Hindlimb muscle (tissue), 1 donor: Measurements from ENCODE around the gene FCN2. TPM values are rescaled to one million over a fixed set of nuclear protein-coding genes. Genes with fewer than 3 reads are reported as not detected.

Experiments
- DNase-seq: peaks from one replicate; pipeline ENCODE4 v3.0.0-alpha.2; 2013
- polyA plus RNA-seq: library from polyadenylated mRNA; unstranded; fragments of 120-200 nt; gene quantifications from one replicate; pipeline ENCODE4 v1.2.1, GENCODE V29; 2013; ENCODE audit not compliant: insufficient read length

Gene FCN2
- polyA plus RNA-seq, 1 donor = not detected

DNA sequence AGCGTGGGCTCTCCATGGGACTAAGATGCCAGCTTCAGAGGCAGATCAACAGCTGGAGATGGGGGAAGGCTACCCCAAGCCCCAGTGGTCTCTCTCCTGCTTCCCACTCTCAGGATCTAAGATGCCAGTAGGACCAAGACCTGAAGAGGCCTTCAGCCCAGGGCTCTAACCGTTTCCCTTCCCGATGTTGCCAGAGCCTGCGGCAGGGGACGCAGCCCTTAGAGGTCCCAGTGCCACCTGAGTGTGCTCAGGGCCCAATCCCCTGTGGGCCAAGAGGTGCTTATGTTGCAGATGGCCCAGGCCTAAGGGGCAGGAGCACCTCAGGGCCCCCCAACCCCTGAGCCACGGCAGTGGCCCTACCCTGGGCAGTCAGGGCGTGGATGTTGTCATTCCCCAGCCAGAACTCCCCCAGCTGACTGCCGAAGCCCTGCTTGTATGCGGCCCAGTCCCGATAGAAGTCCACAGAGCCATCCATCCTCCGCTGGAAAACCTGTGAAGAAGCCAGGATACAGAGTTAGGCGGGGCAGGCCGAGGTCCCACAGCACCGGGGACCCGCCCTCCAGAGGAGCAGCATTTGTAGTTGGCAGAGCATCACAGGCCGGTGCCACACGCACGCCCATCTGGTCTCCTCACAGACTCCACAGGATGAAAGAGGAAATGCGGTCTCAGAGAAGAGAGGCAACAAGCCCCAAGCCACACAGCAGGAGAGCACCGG is 31.7 kb downstream of the FCN2 start:
- DNase-seq = no peak

DNA sequence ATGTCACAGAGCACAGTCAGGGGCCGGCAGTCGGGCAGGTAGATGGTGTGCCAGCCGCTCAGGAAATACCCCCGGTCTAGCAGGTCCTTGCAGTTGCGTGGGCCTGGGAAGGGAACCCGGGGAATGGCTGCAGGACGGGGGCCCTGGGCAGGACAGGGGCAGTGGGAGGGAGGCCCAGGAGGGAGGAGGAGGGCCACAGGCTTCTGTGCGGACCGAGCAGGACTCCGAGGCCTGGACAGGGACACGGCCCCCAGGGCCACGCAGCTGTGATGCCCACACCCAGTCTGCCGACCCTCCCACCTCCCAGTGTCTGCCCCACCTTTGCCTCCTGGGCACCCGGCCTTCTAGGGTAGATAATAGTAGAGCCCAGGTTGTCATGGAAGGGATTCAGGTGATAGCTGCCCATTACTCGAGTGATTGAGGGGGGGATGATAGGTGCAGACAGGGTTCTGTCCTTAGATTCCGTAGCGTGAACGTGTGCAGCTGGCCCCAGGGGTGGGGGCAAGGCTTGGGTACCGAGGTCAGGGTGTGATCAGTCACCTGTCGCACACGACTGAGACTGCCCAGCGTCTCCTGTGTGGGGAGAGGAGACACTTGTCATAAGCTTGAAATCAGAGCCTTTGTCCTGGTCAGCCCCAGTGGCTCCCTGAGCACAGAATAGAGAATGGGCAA is 32.6 kb downstream of the FCN2 start:
- no peak for DNase-seq

DNA sequence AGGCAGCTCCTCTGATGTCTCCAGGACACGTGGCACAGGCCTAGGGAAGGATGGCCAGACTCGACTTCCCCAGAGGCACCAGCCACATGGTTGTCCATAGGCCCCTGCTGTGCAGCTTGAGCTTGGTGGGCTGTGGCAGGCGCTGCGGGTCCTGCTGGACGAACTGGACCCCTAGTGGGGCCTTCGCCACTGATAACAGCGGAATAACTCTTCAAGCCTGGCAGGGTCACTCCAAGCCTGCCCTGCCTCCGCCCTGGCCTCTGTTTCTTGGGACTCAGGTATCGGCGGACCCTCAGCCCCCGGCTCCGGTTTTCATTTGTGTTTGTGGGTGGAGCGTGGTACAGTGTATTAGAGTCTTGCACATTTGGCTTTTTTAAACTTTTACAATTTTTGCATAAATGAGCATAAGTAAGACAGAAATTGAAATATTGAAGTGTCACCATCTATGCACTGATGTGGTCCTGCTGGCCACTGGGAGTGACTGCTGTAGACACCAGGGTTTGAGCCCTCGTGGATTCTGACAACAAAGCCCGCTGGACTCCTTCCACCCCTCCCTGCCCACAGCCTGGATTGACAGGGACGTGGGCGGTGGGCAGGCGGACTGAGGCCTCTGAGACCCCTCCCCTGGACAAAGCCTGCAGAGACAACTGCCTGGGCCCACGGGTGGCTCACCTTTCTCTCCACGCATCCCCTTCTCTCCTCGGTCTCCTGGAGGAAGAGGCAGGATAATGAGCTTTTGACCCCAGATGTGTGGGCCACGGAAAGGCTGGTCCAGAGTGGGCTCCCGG is 33.3 kb downstream of the FCN2 start:
- DNase-seq = no peak

DNA sequence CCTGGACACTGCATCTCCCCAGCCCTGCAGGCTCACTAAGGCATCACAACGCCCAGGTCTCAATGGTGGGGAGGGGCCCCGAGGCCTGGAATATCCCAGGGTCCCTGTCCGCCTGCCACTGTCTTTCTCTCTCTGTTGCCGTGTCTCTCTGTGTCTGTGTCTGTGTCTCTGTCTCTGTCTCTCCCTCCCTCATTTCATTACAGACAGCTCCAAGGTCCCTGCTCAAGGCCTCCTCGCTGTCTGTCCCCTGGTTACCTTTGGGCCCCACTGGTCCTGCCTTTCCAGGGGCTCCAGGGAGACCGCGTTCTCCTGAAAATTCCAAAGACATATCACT is 33.9 kb downstream of the FCN2 start:
- DNase-seq = no peak

DNA sequence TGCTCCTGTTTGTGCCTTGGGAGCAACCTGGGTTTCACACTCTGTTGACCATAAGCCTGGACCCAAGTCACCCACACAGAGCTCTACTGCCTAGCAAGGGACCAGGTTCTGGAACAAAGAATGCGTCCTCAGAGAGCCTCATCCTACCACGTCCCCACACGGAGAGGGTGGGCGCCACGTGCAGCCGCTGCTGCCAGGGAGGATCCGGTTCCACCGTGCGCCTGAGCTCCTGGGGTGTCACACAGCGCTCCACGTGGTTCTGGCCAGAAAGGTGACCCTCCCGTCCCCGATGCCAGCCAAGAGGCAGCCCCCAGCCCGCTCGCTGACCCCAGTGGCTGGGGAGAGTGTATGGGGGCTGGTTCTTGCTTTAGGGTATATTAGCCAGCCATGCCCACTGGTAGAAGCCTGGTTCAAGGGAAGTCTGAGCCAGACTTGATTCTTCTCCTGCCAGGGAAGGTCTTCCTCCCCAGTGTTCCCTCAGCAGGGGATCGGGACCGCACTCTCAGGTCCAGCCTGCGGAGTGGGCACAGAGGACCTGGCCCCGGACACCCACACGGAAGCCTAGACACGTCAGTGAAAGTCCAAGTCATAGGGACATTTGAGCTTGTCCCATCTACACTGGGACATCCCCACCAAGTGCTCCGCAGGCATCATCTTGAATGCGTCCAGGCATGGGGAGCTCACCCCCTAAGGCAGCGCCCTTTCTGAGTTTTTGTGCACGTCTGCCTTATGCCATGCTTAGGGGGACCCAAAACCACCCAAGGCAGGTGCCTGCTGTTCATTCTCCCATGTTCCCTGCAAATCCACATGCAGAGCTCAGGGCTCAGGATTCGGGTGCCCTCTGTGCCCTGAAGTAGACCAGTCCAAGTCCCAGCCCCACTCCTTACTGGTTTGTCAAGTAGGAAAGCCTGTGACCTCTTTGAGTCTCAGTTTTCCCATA is 34.7 kb downstream of the FCN2 start:
- DNase-seq = no peak

DNA sequence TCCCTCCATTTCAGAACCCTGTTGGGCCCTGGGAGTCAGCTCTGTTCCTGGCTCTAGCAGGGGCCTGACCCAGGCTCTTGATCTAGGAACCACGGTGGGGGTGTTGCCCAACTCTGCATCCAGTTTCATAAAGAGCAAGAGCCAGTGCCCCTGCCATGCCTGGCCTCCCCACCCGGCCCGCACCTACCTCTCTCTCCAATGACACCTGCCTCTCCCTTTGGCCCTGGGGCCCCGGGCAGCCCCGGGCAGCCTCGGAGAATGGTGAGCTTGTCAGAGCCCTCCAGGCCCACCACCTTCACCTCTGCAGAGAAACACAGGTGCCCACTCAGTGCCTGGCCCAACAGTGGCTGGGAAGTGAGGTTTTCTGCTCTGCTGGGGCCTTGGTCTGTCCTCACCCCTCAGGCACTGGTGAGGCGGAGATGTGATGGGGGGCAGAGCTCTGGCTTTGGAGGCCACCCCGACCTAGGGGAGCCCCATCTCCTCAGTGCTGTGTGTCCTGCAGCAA is 35.6 kb downstream of the FCN2 start:
- no peak for DNase-seq

DNA sequence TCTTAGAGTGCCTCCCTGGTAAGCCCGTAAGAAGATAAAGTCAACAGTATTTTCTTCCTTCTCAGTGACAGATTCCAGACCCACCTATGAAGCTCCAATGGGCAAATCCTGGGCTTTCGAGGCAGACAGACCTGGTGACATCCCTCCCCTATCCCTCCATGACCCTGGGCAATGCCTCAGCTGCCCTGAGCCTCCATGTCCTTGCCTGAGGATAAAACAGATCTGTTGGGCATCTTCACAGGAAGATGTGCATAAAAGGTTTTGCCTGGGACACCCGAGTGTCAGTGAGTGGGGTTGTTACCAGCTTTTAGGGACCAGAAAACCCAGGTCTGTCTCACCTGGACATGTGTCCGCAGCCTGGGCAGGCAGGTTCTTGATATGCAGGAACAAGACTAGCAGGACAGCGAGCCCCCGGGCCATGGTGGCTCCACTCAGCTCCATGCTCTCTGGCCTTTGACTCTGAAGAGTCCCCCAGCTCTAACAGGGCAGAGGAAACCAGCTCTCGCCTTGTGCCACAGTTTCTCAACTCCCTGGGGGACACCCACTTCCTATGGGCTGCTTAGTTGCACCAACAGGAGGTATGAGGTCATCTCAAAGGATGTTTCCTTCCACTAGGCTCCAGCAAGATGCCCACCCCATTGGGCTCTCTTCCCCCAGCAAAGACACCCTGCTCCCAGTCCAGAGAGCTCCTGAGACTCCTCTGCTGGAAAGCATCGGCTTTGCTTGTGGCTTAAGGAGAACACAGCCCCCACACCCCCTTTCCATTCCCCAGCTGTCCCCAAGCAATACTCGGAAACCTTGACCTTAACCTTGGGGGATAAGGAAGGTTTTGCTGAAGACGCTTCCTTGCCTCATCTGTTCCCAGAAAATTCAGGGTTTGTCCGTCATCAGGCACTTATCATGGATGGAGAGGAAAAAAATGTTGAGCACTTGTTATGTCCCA is 37.1 kb downstream of the FCN2 start, which contains the start of gene FCN1:
Gene FCN1 (minus strand): TSS at position 482 of the 943 bp plus-strand sequence. CDS start 41 bp downstream, at position 441.
- no peak for DNase-seq

DNA sequence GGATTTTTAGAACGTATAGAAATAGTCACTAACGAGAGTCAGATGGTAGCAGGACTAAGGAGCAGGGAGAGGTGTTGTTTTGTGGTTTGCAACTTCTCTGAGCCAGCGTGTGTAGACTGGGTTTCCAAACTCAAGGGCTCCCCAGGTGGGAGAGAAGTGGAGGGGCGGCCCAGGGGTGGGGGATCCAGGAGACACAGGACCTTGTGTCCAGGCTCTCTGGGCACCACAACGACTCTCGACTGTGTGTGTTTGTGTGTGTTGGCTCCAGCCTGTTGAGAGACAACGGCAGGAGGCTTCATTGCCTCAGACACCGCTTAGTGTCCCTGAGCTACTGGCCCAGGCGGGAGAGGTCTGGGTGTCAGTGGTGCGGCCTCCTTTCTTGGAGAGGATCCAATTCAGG is 38.0 kb downstream of the FCN2 start:
- no peak for DNase-seq

DNA sequence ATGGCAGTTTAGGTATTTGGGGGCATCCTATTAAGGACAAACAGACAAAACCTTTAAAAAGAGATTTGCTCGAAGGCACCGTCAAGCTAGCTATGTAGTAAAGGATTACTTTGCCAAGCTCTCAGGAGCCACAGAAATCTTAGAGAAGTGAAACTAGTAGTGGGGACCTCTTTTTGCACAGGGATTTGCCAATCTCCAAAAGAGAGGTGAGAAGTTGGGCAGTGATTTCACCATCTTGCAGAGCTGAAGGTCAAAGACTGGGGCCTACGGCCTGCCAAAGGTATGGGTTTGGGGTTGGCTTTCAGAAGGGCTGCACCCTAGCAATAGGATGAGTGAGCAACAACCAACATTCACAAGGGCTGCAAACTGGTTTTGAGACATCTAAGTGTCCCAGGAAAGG is 38.7 kb downstream of the FCN2 start:
- no peak for DNase-seq

DNA sequence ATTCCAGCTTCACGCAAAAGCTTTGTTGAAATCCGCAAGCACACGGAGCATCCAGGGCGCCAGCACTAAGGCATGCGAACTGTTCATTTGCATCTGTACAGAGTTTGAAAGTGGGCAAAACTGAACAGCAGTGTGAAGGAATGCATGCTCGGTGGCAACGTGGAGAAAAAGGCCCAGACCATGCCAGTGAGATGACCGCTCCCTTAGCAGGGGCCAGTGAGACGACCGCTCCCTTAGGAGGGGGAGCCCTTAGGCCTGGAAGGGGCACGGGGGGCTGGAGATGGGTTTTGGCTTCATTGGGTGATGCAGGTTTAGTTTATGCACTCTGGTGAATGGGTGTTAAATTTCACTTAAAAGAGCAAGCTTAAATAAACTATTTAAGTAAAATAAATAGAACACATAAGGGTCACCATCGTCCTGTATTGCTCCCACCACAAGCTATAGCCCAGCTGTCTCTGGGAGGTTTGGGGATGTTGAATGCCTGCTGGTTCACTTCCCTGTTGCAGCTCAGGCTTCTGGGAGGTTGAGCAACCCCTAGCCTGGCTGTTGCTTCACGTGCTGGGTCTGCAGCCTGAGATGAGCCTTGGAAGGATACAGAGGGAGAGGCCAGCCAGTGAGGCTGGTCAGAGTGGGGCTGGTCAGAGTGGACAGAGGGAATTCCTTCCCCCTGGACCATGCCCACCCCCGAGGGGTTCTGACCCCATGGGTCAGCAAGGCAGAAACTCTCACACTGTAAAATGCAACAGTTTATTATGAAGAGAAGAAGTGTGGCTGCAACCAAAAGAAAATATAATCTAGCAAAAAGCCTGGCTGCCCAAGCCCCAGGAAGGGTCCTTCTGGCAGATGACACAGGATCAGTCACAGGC is 41.7 kb downstream of the FCN2 start:
- no peak for DNase-seq

DNA sequence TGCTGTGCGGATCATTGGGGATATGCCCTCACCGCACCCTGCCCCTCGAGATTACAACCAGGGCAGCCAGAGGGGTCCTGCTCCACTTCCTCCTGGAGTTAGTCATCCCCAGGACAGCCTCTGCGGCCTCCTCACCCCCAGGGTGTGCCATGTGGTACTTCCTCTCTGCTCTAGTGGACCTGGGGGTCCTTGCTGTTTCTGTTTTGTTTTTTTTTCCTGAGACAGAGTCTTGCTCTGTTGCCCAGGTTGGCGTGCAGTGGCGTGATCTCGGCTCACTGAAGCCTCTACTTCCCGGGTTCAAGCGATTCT is 42.3 kb downstream of the FCN2 start:
- DNase-seq = no peak

DNA sequence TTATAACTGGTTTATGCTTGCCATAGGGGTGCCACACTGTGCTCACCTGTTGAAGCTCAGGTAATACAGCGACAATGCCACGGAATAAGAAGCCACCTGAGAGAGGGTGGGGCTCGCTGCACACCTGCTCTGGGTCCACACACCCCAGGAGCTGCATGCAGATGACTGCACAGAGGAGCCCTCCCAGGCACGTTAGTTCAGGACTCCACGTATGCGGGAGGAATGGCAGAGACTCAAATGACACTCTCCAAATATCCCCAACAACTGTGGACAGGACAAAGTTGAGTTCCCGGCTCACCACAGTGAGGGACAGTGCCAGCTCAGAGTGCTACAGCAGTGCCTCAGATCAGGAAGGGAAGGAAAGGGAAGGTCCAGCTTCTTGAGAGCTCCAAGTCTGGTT is 42.9 kb downstream of the FCN2 start:
- DNase-seq = no peak

DNA sequence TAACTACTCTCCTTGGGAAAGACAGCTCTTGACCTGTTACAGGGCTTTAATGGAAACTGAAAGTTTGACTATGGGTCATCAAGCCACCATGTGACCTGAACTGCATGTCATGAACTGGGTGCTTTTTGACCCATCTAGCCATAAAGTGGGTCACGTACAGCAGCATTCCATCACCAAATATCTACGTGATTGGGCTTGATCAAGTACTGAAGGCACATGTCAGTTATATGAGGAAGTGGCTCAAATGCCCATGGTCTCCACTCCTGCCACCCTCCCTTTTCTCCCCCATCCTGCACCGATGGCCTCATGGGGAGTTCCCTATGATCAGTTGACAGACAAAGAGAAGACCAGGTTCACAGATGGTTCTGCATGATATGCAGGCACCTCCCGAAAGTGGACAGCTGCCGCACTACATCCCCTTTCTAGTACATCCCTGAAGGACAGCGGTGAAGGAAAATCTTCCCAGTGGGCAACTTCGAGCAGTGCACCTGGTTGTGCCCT is 44.5 kb downstream of the FCN2 start:
- no peak for DNase-seq

DNA sequence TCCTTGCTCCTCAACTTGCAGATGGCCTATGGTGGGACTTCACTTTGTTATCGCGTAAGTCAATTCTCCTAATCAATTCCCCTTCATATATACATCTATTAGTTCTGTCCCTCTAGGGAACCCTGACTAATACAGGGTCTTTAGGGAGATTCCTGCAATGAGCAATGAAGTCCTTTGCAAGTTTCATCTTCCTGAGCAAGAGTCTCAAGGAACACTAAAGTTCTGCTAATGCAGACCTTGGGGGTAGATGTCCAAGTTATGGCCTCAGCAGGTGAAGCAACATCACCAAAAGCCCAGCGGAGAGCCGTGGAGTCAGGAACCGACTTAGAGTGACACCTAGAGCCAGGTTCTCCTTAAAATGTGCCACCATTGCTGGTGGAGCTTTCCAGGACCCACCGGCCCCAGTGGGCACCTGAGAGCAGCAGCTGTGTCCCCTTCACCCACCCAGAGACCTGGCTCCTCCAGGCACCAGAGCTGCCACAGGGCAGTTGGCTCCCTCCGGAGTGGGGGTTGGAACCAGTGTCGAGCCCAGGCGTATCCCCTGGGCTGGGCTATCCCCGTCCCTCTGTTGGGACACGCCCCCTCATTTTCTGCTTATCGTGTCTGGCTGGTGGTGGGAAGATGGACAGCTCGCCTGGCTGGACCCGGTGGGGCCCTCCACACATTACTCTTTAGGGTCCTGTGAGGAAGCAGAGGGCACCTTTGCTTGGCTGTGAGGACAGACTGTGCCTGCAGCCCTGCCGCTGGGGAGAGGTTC is 48.0 kb downstream of the FCN2 start:
- no peak for DNase-seq

DNA sequence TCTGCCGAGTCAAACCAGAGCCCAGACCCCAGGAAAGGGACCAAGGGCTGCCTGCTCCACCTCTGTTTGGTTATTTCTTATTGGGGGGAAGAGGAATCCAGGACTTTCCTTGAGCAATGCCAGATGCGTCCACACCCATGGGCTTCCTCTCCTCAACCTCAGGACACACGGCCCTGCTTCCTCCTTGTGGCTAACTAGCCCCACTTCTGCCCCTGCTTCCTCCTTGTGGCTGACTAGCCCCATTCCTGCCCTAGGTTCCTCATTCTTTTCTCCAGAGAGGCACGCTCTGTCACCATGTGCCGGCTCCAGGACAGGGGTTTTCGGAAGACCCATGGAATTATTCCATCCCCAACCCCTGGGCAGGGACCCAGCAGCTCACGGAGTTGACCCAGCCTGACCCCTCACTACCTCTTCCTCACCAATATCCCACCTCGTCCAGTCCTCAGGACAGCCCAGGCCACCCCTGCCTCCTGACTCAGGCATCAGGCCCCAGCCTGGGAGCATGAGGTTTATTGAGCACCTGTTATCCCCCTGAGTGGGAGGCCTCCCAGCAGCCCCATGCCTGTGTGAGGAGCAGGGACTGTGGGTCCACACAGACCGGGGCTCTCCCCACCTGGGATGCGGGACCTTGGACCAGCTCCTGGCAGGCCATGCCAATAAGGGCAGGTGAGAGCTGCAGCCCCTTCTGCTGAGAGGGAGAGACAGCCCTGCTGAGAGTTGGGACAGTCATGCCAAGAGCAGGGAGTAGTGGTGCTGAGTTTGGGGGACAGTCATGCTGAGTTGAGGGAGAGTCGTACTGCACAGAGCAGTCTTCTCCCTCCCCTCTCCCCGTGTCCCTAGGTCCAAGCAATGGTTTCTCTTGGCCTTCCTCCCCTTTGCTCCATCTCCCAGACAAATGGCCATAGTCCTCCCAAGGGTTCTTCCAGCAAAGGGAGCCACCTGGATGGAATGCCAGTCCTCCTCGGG is 48.9 kb downstream of the FCN2 start:
- no peak for DNase-seq

DNA sequence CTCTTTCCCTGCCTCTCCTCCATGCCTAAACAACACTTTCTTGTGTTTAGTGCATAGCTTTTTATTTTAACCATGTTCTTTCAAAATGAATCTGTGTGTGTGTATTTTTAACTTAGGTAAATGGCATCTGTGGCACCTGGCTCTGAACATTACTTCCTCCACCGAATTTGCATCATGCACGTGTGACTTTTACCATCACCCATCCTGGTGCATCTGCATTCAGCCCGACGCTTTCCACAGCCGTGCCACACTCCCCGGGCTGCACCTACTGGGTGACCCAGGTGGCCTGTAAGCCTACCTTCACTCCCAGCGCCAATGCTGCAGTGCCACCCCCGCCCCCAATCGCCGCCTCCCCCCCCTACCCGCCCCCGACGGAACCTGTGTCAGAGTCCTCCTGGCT is 49.8 kb downstream of the FCN2 start:
- no peak for DNase-seq

DNA sequence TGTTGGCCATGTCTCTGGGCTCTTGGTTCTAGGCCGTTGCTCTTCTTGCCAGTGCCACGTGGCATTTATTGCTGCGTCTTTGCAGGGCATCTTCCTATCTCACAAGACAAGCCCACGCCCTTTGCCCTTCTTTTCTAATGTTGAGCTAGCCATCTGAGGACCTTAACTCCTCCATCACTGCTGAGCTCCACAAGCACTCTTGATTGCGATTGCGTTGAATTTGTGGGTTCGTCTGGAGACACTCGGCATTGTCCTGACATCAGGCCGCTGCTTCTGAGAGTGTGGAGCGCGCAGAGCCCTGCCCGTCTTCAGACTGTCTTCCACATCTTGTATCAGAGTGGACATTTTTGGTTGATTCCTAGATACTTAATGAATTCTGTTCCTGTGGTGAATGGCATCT is 51.6 kb downstream of the FCN2 start:
- no peak for DNase-seq

DNA sequence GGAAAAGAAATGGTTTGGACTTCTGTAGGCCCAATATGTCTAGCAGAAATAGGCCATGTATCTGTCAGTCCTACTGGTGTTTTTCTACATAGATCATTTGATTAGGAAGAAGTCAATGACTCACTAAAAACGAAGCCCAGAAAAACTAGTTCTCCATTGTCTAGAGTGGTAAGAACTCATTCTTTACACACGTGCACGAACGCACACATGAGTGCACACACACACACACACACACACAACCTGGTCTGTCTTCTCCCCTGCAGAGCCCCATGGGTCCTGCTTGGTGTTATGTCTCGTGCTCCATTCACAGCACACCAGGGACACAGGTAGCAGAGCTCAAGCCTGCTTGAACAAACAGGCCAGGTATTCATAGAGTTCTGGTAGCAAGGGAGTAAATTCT is 52.0 kb downstream of the FCN2 start:
- DNase-seq = no peak
